Chondrocyte (in vitro differentiated cells): ENCODE results near the gene ADAMTS16. TPM values are rescaled to one million over a fixed set of nuclear protein-coding genes. Genes with fewer than 3 reads are reported as not detected.

Experiments
- DNase-seq: peaks from one replicate; pipeline ENCODE4 v3.0.0; 2021; ENCODE audit warnings: mixed read lengths, low spot score
- H3K27ac Mint-ChIP-seq: one replicate; pipeline ENCODE4 v1.8.0; 2021; ENCODE audit warnings: mild to moderate bottlenecking, moderate library complexity, mixed read lengths; ENCODE audit not compliant: unreplicated experiment
- H3K27me3 Mint-ChIP-seq: 2 replicates; pipeline ENCODE4 v1.8.0; 2021; ENCODE audit warnings: low read depth, mixed read lengths
- H3K36me3 Mint-ChIP-seq: 2 replicates; pipeline ENCODE4 v1.8.0; 2021; ENCODE audit warnings: low read depth, mixed read lengths
- H3K4me1 Mint-ChIP-seq: 2 replicates; pipeline ENCODE4 v1.8.0; 2021; ENCODE audit warnings: low read depth, mild to moderate bottlenecking, mixed read lengths
- H3K4me3 Mint-ChIP-seq: one replicate; pipeline ENCODE4 v1.8.0; 2021; ENCODE audit warnings: mild to moderate bottlenecking, moderate library complexity, mixed read lengths; ENCODE audit not compliant: unreplicated experiment
- H3K9me3 Mint-ChIP-seq: 2 replicates; pipeline ENCODE4 v1.8.0; 2021; ENCODE audit warnings: low read depth, mixed read lengths
- total RNA-seq: library from RNA; stranded (reverse); gene quantifications from 3 replicates; pipeline ENCODE4 v1.2.1, GENCODE V29; 2021
- TF ChIP-seq, protein P1 (sequence below): fragments of 200-600 bp; sonication (generic); IDR thresholded peaks from 2 replicates; pipeline ENCODE4 v1.5.0; 2021; ENCODE audit warnings: antibody characterized with exemption, mild to moderate bottlenecking, moderate library complexity

ADAMTS16 gene
- total RNA-seq, 1 donor from 2014 or later: 12.5 TPM

DNA sequence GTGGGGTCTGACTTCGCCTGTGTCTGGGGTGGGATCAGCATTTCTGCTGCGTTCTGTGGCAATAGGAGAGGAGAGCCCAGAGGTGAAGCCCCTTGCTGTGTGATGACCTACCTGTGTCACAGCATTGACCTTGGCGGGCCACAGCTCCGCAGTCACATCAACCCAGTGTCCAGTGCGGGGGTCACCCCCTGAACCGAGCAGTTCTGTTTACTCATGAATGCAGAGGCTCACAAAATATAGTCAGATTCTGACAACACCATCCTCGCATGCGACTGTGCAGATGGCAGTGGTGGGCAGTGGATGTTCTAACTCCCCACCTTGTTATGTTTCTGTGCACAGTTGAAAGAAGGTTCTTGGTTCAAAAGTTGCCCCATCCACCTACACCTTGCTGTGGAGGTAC lies 100.1 kb downstream of the ADAMTS16 start:
- no peaks in the 10 kb centered on the region for H3K9me3 Mint-ChIP-seq
- H3K36me3 Mint-ChIP-seq: peaks cover 7% of the 10 kb centered on the region
- H3K27me3 Mint-ChIP-seq: no peaks in the 10 kb centered on the region
- no peak overlapping the region for H3K27ac Mint-ChIP-seq
- H3K4me1 Mint-ChIP-seq: no peaks in the 10 kb centered on the region
- TF ChIP-seq, protein P1, sequence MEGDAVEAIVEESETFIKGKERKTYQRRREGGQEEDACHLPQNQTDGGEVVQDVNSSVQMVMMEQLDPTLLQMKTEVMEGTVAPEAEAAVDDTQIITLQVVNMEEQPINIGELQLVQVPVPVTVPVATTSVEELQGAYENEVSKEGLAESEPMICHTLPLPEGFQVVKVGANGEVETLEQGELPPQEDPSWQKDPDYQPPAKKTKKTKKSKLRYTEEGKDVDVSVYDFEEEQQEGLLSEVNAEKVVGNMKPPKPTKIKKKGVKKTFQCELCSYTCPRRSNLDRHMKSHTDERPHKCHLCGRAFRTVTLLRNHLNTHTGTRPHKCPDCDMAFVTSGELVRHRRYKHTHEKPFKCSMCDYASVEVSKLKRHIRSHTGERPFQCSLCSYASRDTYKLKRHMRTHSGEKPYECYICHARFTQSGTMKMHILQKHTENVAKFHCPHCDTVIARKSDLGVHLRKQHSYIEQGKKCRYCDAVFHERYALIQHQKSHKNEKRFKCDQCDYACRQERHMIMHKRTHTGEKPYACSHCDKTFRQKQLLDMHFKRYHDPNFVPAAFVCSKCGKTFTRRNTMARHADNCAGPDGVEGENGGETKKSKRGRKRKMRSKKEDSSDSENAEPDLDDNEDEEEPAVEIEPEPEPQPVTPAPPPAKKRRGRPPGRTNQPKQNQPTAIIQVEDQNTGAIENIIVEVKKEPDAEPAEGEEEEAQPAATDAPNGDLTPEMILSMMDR: no peak
- no peak overlapping the region for H3K4me3 Mint-ChIP-seq
- no peak for DNase-seq

DNA sequence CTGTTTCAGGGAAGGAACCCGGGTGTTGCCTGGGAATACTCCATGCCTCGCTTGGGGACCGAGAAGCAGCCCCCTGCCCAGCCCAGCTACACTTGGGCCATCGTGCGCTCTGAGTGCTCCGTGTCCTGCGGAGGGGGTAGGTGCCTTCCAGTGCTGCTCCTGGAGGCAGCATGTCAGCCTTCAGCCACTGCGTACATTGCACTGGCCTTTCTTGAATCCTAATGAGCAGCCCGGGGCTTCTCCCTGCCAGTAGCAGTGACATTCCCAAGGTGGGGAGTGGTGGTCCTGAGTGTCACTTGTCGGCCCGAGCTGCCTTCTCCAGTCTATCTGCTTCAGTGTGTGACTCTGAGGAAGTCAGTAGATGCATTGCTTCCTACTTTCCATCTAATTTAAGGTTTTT lies 101.9 kb downstream of the ADAMTS16 start:
- Mint-ChIP-seq H3K27me3 (peaks cover 2% of the 10 kb centered on the region), H3K9me3 (no peaks in the 10 kb centered on the region), H3K36me3 (peaks cover 9% of the 10 kb centered on the region), H3K4me3 (no peak overlapping the region), H3K4me1 (no peaks in the 10 kb centered on the region), H3K27ac (no peak overlapping the region)
- DNase-seq: no peak
- TF ChIP-seq, protein P1: no peak

DNA sequence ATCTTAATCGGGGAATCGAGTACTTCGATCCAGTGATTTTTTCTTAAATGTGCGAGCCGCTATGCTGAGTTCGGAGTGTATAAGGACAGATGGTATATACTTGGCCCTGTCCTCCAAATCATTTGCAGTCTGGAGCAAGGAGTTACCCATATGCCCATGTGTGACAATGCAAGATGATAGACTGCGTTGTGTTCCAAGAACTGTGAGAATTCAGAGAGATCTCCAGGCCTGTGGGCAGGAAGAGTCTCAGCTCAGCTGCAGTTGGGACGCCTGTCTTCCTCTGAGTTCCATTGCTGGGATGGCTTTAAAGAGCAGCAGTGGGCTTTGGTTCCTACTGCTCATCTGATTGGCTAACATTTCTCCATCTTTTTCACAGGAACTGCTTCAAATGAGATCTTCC lies 106.6 kb downstream of the ADAMTS16 start:
- Mint-ChIP-seq H3K27me3 (peaks cover 2% of the 10 kb centered on the region), H3K9me3 (no peaks in the 10 kb centered on the region), H3K36me3 (peaks cover 8% of the 10 kb centered on the region), H3K4me3 (no peak overlapping the region), H3K4me1 (peaks cover 6% of the 10 kb centered on the region), H3K27ac (no peak overlapping the region)
- TF ChIP-seq, protein P1: no peak
- no peak for DNase-seq

- DNase-seq: no peak
- TF ChIP-seq, protein P1: no peak
- Mint-ChIP-seq H3K27me3 (peaks cover under 1% of the 10 kb centered on the region), H3K4me1 (peaks cover 12% of the 10 kb centered on the region), H3K27ac (no peak overlapping the region), H3K9me3 (peaks cover 19% of the 10 kb centered on the region), H3K4me3 (no peak overlapping the region), H3K36me3 (peaks cover 18% of the 10 kb centered on the region)
Measured at GRCh38 chr5:5250758-5251157, 110.6 kb downstream of the ADAMTS16 start.

DNA sequence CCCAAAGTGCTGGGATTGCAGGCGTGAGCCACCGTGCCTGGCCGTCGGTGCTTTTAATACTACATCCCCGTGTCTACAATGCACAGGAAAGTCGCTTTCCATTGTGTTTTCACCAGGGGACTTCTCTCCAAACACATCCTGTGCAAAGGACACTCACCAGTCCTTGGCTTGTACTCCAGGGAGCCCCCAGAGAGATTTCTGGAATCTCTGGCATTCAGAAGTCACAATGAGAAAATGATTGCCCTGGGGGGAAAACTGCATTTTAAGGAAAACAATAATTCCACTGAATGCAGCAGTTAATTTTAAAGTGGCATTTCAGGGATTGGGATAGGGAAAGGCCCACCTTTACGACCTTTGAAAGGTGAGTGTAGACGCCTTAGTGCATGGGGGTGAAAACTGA lies 112.0 kb downstream of the ADAMTS16 start:
- TF ChIP-seq, protein P1: no peak
- Mint-ChIP-seq H3K9me3 (peaks cover 28% of the 10 kb centered on the region), H3K27me3 (no peaks in the 10 kb centered on the region), H3K4me3 (no peak overlapping the region), H3K36me3 (peaks cover 19% of the 10 kb centered on the region), H3K27ac (no peak overlapping the region), H3K4me1 (peaks cover 12% of the 10 kb centered on the region)
- DNase-seq: no peak
